ENCODE results near the gene ALG9.

DNA sequence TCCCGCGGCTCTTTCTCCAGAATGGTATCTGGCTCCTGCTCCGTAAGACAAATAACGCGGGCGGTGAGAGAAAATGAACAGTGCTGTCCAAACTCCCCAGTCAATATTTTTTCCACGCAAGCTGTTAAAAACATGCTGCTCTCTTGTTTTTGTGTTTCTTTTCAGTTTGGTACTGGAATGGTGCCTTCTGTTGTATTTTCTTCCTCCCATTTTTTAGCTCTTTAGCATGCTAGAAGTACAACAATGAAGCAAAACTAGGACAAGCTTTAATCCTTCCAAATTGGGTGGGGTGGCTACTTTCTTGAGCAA lies 104.6 kb downstream of the ALG9 start:
- TF ChIP-seq POLR2AphosphoS5 (IDR thresholded peaks at IDR 0.05) (no peak), EP300 (IDR thresholded peaks at IDR 0.05) (no peak)
